Stimulated activated CD4-positive, alpha-beta T cell treated with anti-CD3 and anti-CD28 coated beads, TNF-alpha, amount 100 ng/mL, for 1 hour (primary cell): ENCODE measurements around the gene ACOT7.

Source experiments
- DNase-seq, 3 donors: peaks; one replicate each; pipeline ENCODE4 v3.0.0-alpha.2; 2020; ENCODE audit warnings: low read depth in 3 of 3, low spot score in 1 of 3

The ACOT7 gene

GRCh38 chr1:6253380-6253779 is 140.2 kb downstream of the ACOT7 start:
- DNase-seq, result no peak

GRCh38 chr1:6252374-6252710 is 141.2 kb downstream of the ACOT7 start:
- no peak for DNase-seq

GRCh38 chr1:6251681-6252373 is 141.7 kb downstream of the ACOT7 start:
- DNase-seq, result no peak

GRCh38 chr1:6251233-6251632 is 142.3 kb downstream of the ACOT7 start:
- no peak for DNase-seq

GRCh38 chr1:6249739-6250689 is 143.6 kb downstream of the ACOT7 start:
- DNase-seq, result no peak

GRCh38 chr1:6248932-6249738 is 144.4 kb downstream of the ACOT7 start:
- no peak for DNase-seq

- DNase-seq, result no peak
Measured at GRCh38 chr1:6248161-6248776, 145.3 kb downstream of the ACOT7 start.

- DNase-seq, result no peak
Measured at GRCh38 chr1:6247651-6248050, 145.9 kb downstream of the ACOT7 start.

GRCh38 chr1:6246497-6247467 is 146.8 kb downstream of the ACOT7 start:
- DNase-seq, result peak in 2 of 3 donors; percentile 60 to 79

GRCh38 chr1:6245869-6246496 is 147.6 kb downstream of the ACOT7 start:
- peak in 1 of 3 donors; percentile 29 for DNase-seq

- peak; percentile 38 to 75 (median 52) for DNase-seq
Measured at GRCh38 chr1:6245086-6245868, 148.3 kb downstream of the ACOT7 start.

GRCh38 chr1:6244401-6245049 is 149.0 kb downstream of the ACOT7 start:
- DNase-seq, result no peak

GRCh38 chr1:6243993-6244392 is 149.6 kb downstream of the ACOT7 start, which contains the start of gene HES3:
HES3 (plus strand) TSS chr1:6244179; CDS start chr1:6244366, 187 bp downstream.
- DNase-seq, result no peak

GRCh38 chr1:6243053-6243834 is 150.3 kb downstream of the ACOT7 start:
- DNase-seq, result no peak

GRCh38 chr1:6241887-6242740 is 151.5 kb downstream of the ACOT7 start:
- no peak for DNase-seq
